ENCODE data around the gene PLEKHM3. TPM values are rescaled to one million over a fixed set of nuclear protein-coding genes. Genes with fewer than 3 reads are reported as not detected.

PLEKHM3 gene
- total and polyA plus RNA-seq, 4 donors, result 3.0 to 18.3 (median 5.5) TPM

DNA sequence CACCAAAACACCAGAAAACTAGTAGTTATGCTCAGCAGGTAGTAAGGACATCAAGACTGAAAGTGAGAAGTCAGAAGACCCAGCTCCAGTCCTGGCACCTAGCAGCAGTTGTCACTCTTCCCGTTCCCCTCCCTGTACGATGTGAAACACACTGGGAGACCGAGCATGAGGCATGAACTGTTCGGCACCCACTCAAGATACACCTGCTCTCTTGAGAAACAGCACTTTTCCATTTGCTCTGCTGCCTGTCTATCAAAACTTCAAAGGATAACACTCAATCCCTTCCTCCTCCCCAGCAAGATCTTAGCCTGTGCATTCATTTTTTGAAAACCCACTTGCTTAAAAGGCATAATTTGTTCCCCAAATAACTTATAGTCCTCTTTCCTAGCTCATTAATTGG is 123.9 kb downstream of the PLEKHM3 start:
- no peaks in the 10 kb centered on the region for H3K36me3 ChIP-seq (ENCODE audit: control insufficient read depth in 4 of 4, insufficient read depth in 3 of 4, low read depth in 1 of 4, low read length in 3 of 4)
- no peaks in the 10 kb centered on the region for H3K27me3 ChIP-seq (ENCODE audit: control insufficient read depth in 4 of 4, insufficient read depth in 4 of 4, low read length in 3 of 4)
- no peak overlapping the region for H3K9ac ChIP-seq (ENCODE audit: low read depth in 1 of 2, low read length in 2 of 2)
- no peak overlapping the region for H3K27ac ChIP-seq (ENCODE audit: low read depth in 1 of 2, low read length in 2 of 2)
- peaks cover 7 to 23% (median 19%) of the 10 kb centered on the region in 4 donors for H3K4me1 ChIP-seq (ENCODE audit: control insufficient read depth in 4 of 4, insufficient read depth in 4 of 4, low read length in 3 of 4)
- H3K9me3 ChIP-seq (ENCODE audit: control insufficient read depth in 4 of 4, low read length in 3 of 4), result no peaks in the 10 kb centered on the region
- 94% methylated on average over 4 of the region's 4 CpGs for WGBS
- DNase-seq (ENCODE audit: low spot score), result no peak
- TF ChIP-seq, protein P1, sequence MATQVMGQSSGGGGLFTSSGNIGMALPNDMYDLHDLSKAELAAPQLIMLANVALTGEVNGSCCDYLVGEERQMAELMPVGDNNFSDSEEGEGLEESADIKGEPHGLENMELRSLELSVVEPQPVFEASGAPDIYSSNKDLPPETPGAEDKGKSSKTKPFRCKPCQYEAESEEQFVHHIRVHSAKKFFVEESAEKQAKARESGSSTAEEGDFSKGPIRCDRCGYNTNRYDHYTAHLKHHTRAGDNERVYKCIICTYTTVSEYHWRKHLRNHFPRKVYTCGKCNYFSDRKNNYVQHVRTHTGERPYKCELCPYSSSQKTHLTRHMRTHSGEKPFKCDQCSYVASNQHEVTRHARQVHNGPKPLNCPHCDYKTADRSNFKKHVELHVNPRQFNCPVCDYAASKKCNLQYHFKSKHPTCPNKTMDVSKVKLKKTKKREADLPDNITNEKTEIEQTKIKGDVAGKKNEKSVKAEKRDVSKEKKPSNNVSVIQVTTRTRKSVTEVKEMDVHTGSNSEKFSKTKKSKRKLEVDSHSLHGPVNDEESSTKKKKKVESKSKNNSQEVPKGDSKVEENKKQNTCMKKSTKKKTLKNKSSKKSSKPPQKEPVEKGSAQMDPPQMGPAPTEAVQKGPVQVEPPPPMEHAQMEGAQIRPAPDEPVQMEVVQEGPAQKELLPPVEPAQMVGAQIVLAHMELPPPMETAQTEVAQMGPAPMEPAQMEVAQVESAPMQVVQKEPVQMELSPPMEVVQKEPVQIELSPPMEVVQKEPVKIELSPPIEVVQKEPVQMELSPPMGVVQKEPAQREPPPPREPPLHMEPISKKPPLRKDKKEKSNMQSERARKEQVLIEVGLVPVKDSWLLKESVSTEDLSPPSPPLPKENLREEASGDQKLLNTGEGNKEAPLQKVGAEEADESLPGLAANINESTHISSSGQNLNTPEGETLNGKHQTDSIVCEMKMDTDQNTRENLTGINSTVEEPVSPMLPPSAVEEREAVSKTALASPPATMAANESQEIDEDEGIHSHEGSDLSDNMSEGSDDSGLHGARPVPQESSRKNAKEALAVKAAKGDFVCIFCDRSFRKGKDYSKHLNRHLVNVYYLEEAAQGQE (IDR thresholded peaks at IDR 0.05), result no peak
- TF ChIP-seq NR2F2 (IDR thresholded peaks at IDR 0.05) (no peak), GABPA (IDR thresholded peaks at IDR 0.05 in 1 of 2, conservative IDR thresholded peaks at IDR 0.05 in 1 of 2) (no peak), TAF1 (conservative IDR thresholded peaks at IDR 0.05) (no peak), RAD21 (IDR thresholded peaks at IDR 0.05) (no peak), HNF4A (conservative IDR thresholded peaks at IDR 0.05) (no peak), FOXA2 (IDR thresholded peaks at IDR 0.05) (no peak), HNF4G (IDR thresholded peaks at IDR 0.05) (no peak), EGR1 (IDR thresholded peaks at IDR 0.05; ENCODE audit: low read depth in 2 of 2) (no peak), SP1 (IDR thresholded peaks at IDR 0.05) (no peak)
- TF ChIP-seq, protein P2, sequence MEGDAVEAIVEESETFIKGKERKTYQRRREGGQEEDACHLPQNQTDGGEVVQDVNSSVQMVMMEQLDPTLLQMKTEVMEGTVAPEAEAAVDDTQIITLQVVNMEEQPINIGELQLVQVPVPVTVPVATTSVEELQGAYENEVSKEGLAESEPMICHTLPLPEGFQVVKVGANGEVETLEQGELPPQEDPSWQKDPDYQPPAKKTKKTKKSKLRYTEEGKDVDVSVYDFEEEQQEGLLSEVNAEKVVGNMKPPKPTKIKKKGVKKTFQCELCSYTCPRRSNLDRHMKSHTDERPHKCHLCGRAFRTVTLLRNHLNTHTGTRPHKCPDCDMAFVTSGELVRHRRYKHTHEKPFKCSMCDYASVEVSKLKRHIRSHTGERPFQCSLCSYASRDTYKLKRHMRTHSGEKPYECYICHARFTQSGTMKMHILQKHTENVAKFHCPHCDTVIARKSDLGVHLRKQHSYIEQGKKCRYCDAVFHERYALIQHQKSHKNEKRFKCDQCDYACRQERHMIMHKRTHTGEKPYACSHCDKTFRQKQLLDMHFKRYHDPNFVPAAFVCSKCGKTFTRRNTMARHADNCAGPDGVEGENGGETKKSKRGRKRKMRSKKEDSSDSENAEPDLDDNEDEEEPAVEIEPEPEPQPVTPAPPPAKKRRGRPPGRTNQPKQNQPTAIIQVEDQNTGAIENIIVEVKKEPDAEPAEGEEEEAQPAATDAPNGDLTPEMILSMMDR (IDR thresholded peaks at IDR 0.05; ENCODE audit: low read depth, low read length, missing input control), result no peak
- TF ChIP-seq, protein P3, sequence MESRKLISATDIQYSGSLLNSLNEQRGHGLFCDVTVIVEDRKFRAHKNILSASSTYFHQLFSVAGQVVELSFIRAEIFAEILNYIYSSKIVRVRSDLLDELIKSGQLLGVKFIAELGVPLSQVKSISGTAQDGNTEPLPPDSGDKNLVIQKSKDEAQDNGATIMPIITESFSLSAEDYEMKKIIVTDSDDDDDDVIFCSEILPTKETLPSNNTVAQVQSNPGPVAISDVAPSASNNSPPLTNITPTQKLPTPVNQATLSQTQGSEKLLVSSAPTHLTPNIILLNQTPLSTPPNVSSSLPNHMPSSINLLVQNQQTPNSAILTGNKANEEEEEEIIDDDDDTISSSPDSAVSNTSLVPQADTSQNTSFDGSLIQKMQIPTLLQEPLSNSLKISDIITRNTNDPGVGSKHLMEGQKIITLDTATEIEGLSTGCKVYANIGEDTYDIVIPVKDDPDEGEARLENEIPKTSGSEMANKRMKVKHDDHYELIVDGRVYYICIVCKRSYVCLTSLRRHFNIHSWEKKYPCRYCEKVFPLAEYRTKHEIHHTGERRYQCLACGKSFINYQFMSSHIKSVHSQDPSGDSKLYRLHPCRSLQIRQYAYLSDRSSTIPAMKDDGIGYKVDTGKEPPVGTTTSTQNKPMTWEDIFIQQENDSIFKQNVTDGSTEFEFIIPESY (IDR thresholded peaks at IDR 0.05), result no peak
- TF ChIP-seq, protein P4, sequence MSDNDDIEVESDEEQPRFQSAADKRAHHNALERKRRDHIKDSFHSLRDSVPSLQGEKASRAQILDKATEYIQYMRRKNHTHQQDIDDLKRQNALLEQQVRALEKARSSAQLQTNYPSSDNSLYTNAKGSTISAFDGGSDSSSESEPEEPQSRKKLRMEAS (IDR thresholded peaks at IDR 0.05), result no peak
- TF ChIP-seq, protein P5, sequence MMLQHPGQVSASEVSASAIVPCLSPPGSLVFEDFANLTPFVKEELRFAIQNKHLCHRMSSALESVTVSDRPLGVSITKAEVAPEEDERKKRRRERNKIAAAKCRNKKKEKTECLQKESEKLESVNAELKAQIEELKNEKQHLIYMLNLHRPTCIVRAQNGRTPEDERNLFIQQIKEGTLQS (IDR thresholded peaks at IDR 0.05), result no peak
- H3K4me3 ChIP-seq (ENCODE audit: low read depth in 1 of 3, low read length in 3 of 3), result no peak overlapping the region

DNA sequence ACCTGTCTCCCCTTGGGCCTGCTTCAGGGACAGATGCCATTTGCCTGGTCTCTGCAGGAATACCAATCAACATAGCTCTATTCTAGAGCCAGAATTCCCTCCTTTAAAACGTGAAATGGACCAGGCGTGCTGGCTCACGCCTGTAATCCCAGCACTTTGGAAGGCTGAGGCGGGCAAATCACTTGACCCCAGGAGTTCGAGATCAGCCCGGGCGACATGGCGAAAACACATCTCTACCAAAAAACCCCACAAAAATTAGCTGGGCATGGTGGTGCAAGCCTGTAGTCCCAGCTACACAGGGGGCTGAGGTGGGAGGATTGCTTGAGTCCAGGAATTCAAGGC is 127.0 kb downstream of the PLEKHM3 start:
- H3K4me3 ChIP-seq (ENCODE audit: low read depth in 1 of 3, low read length in 3 of 3), result no peak overlapping the region
- no peaks in the 10 kb centered on the region for H3K36me3 ChIP-seq (ENCODE audit: control insufficient read depth in 4 of 4, insufficient read depth in 3 of 4, low read depth in 1 of 4, low read length in 3 of 4)
- DNase-seq (ENCODE audit: low spot score), result no peak
- peaks cover 10 to 39% (median 32%) of the 10 kb centered on the region in 4 donors for H3K4me1 ChIP-seq (ENCODE audit: control insufficient read depth in 4 of 4, insufficient read depth in 4 of 4, low read length in 3 of 4)
- no peaks in the 10 kb centered on the region for H3K27me3 ChIP-seq (ENCODE audit: control insufficient read depth in 4 of 4, insufficient read depth in 4 of 4, low read length in 3 of 4)
- no peak overlapping the region for H3K9ac ChIP-seq (ENCODE audit: low read depth in 1 of 2, low read length in 2 of 2)
- peak overlapping the region; percentile 75 to 84 for H3K27ac ChIP-seq (ENCODE audit: low read depth in 1 of 2, low read length in 2 of 2)
- 38% methylated on average over 8 of the region's 8 CpGs for WGBS
- no peaks in the 10 kb centered on the region for H3K9me3 ChIP-seq (ENCODE audit: control insufficient read depth in 4 of 4, low read length in 3 of 4)
- TF ChIP-seq, protein P4 (IDR thresholded peaks at IDR 0.05), result no peak
- no peak for TF ChIP-seq RXRA (IDR thresholded peaks at IDR 0.05)
- no peak for TF ChIP-seq TAF1 (conservative IDR thresholded peaks at IDR 0.05)
- TF ChIP-seq RAD21 (IDR thresholded peaks at IDR 0.05), result no peak
- no peak for TF ChIP-seq HNF4G (IDR thresholded peaks at IDR 0.05)
- TF ChIP-seq SP1 (IDR thresholded peaks at IDR 0.05), result no peak
- TF ChIP-seq JUND (IDR thresholded peaks at IDR 0.05), result no peak
- TF ChIP-seq, protein P2 (IDR thresholded peaks at IDR 0.05; ENCODE audit: low read depth, low read length, missing input control), result no peak
- TF ChIP-seq, protein P1 (IDR thresholded peaks at IDR 0.05), result no peak
- no peak for TF ChIP-seq YY1 (IDR thresholded peaks at IDR 0.05)
- no peak for TF ChIP-seq FOXA1 (IDR thresholded peaks at IDR 0.05)
- no peak for TF ChIP-seq GABPA (IDR thresholded peaks at IDR 0.05 in 1 of 2, conservative IDR thresholded peaks at IDR 0.05 in 1 of 2)

Measured in liver (tissue), 9 donors.